Peyer's patch (tissue), 4 donors: ENCODE data around the gene JTB. TPM values are rescaled to one million over a fixed set of nuclear protein-coding genes. Genes with fewer than 3 reads are reported as not detected.
A peak's percentile ranks its signal among the peaks of the same experiment; 100 is the strongest.

Experiments
- DNase-seq, 3 donors: peaks; one replicate each; pipeline ENCODE4 v3.0.0-alpha.2; 2017 to 2019
- H3K27ac ChIP-seq, 4 donors: fragments of 200-600 bp; sonication (generic); one replicate each; pipeline ENCODE4 v1.5.1; 2016 to 2019
- H3K27me3 ChIP-seq, 2 donors: fragments of 200-600 bp; sonication (generic); one replicate each; pipeline ENCODE4 v1.5.1; 2019
- H3K36me3 ChIP-seq, 3 donors: fragments of 200-600 bp; sonication (generic); one replicate each; pipeline ENCODE4 v1.5.1; 2016 to 2019
- H3K4me1 ChIP-seq, 4 donors: fragments of 200-600 bp; sonication (generic); one replicate each; pipeline ENCODE4 v1.5.1; 2016 to 2019
- H3K4me3 ChIP-seq, 4 donors: fragments of 200-600 bp; sonication (generic); 1 replicate in 3 of 4; 2 replicates in 1 of 4; pipeline ENCODE4 v1.5.1; 2016 to 2019; ENCODE audit warnings: mild to moderate bottlenecking in 1 of 4
- H3K9me3 ChIP-seq, 4 donors: fragments of 200-600 bp; sonication (generic); one replicate each; pipeline ENCODE4 v1.5.1; 2016 to 2019; ENCODE audit warnings: mild to moderate bottlenecking in 1 of 4
- POLR2A ChIP-seq, 2 donors: fragments of 450-650 bp; IDR thresholded peaks; one replicate each; pipeline ENCODE4 v1.5.1; 2017; ENCODE audit warnings: antibody characterized with exemption in 2 of 2, mild to moderate bottlenecking in 2 of 2, moderate library complexity in 2 of 2
- total RNA-seq, 4 donors: library from RNA; depleted of rRNA; stranded (reverse); fragments of >200 nt; gene quantifications; one replicate each; pipeline ENCODE4 v1.1.0, GENCODE V29; 2016
- TF ChIP-seq, protein P1 (sequence below), 6 experiments: fragments of 450-650 bp in 4 of 6; fragments of 200-600 bp in 2 of 6; sonication (generic) in 1 of 6; IDR thresholded peaks; one replicate each; pipeline ENCODE4 v1.5.1; 2017 to 2019; ENCODE audit warnings: antibody characterized with exemption in 6 of 6, mild to moderate bottlenecking in 3 of 6, moderate library complexity in 1 of 6

The JTB gene
- total RNA-seq, 4 donors from 2014 or later, result 172 to 321 (median 193) TPM

DNA sequence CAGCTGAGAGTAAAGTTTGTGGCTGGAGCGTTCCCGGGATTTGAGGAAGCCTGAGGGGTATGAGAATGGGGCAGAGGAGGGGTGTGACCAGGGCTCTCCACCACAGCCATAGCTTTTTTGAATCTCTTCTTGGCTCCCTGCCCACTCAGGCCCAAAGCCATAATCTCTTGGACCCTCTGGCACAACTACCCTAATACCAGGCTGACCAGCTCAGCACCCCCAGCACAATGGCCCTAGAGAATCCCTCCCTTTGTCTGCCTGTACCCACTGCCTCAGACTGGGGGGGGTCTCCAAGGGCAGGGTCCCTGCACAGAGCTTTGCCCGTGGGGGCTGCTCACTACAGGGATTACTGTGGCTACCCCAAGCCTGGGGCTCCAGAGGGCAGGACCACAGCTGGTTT, 38.5 kb downstream of the JTB start:
- Histone ChIP-seq H3K27me3 (no peaks in the 10 kb centered on the region), H3K4me3 (no peak overlapping the region), H3K9me3 (no peaks in the 10 kb centered on the region), H3K27ac (no peak overlapping the region), H3K4me1 (peaks cover 0 to 4% (median 2%) of the 10 kb centered on the region in 4 donors), H3K36me3 (peaks cover 0 to 90% (median 0%) of the 10 kb centered on the region in 3 donors)
- TF ChIP-seq, protein P1, sequence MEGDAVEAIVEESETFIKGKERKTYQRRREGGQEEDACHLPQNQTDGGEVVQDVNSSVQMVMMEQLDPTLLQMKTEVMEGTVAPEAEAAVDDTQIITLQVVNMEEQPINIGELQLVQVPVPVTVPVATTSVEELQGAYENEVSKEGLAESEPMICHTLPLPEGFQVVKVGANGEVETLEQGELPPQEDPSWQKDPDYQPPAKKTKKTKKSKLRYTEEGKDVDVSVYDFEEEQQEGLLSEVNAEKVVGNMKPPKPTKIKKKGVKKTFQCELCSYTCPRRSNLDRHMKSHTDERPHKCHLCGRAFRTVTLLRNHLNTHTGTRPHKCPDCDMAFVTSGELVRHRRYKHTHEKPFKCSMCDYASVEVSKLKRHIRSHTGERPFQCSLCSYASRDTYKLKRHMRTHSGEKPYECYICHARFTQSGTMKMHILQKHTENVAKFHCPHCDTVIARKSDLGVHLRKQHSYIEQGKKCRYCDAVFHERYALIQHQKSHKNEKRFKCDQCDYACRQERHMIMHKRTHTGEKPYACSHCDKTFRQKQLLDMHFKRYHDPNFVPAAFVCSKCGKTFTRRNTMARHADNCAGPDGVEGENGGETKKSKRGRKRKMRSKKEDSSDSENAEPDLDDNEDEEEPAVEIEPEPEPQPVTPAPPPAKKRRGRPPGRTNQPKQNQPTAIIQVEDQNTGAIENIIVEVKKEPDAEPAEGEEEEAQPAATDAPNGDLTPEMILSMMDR (IDR thresholded peaks at IDR 0.05), result no peak
- no peak for TF ChIP-seq POLR2A (IDR thresholded peaks at IDR 0.05)
- DNase-seq, result no peak

DNA sequence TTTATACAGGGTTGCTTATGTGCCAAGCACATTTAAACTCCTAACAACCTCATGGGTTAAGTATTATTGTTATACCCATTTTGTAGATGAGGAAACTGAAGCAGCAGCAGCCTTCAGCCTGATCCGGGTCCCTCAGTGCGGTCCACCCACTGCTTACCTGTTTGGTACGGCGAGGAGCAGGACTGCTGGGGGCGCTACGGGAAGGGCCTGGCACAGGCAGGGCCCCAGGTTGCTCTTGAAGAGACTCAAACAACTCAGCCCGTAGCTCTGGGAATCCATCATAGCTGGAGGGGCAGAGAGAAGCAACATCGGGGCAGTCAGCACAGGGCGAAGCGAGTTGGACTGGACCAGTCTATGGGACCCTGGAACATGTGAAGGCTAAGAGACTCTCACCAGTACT, 40.1 kb downstream of the JTB start:
- Histone ChIP-seq H3K36me3 (peaks cover 0 to 97% (median 0%) of the 10 kb centered on the region in 3 donors), H3K9me3 (no peaks in the 10 kb centered on the region), H3K27ac (no peak overlapping the region), H3K4me1 (no peaks in the 10 kb centered on the region), H3K4me3 (no peak overlapping the region), H3K27me3 (no peaks in the 10 kb centered on the region)
- no peak for DNase-seq
- TF ChIP-seq POLR2A (IDR thresholded peaks at IDR 0.05), result no peak
- TF ChIP-seq, protein P1 (IDR thresholded peaks at IDR 0.05), result no peak

DNA sequence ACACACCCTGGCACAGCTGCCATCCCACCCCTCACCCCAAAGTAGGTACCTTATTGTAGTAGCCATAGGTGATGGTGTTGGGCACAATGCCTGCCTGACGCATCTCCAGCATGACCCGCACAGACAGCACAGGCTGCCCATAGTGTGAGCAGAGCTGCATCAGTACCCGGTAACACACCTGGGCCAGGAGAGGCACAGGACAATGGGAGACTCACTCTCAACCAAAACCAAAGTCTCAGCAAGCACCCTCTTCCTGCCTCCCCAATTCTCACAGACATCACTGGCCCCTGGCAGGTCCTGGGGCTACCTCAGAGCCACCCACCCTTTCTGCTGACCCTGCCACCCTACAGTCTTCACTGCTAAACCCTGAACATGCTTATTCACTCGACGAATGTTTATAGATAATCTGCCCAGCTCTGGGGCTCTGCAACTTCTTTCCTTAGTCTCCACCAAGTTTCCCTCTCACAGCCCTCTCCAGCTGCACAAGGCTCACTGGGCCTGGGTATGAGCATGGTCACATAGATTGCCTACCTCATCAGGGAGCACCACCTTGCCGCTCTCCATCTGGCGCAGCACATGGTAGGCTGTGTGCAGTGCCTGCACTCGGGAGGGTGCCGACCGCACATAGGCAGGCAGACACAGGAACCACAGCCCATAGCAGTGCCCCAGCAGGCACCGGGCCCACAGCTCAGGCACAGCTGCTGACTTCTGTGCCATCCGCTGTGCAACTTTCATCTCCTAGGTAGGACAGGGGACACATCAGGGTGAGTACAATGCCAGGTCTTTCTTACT, 41.3 kb downstream of the JTB start:
- no peaks in the 10 kb centered on the region for H3K9me3 ChIP-seq
- no peak for DNase-seq
- H3K4me3 ChIP-seq, result no peak overlapping the region
- H3K36me3 ChIP-seq, result peaks cover 0 to 91% (median 0%) of the 10 kb centered on the region in 3 donors
- TF ChIP-seq, protein P1 (IDR thresholded peaks at IDR 0.05), result no peak
- no peak for TF ChIP-seq POLR2A (IDR thresholded peaks at IDR 0.05)
- no peaks in the 10 kb centered on the region for H3K27me3 ChIP-seq
- H3K27ac ChIP-seq, result no peak overlapping the region
- no peaks in the 10 kb centered on the region for H3K4me1 ChIP-seq

DNA sequence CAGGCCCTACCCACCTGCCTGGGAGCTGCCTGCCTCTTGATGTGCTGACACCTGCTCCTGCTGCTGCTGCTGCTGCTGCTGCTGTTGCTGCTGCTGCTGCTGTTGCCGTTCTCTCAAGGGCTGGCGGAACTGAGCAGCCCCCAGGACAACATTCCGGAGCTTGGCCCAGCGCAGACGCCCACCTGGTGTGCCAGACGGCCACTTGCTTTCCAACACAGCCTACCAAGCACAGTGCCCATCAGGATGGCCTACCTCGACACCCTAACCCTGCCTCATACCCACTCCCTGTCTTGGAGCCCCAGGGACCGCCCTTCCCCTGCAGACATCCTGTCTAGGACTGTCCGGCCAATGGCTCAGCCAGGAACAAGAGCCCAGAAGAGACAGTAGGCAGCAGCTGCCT, 42.7 kb downstream of the JTB start:
- peak in 1 of 3 donors; percentile 40 for DNase-seq
- Histone ChIP-seq H3K9me3 (no peaks in the 10 kb centered on the region), H3K27me3 (no peaks in the 10 kb centered on the region), H3K4me3 (no peak overlapping the region), H3K27ac (no peak overlapping the region), H3K4me1 (no peaks in the 10 kb centered on the region), H3K36me3 (peaks cover 0 to 87% (median 0%) of the 10 kb centered on the region in 3 donors)
- no peak for TF ChIP-seq POLR2A (IDR thresholded peaks at IDR 0.05)
- TF ChIP-seq, protein P1 (IDR thresholded peaks at IDR 0.05), result no peak

DNA sequence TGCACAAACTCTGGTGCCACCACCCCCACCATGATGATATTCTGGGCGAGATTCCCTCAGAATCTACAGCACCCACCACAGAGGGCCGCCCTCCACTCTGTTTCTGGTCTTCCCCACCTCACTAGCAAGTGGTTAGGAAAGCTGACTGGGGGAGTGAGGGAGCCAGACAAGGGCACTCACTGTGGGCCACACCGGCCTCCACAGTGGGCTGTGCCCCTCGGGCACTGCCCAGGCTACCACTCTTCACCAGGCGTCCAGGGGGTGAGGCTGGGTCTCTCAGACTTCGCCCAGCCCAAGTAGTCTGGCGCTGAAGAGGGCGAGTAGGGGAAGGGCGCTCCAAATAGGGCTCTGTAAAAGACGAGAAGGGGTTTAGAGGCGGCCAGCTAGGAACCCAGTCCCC, 43.5 kb downstream of the JTB start:
- H3K27ac ChIP-seq, result no peak overlapping the region
- H3K27me3 ChIP-seq, result no peaks in the 10 kb centered on the region
- H3K4me1 ChIP-seq, result no peaks in the 10 kb centered on the region
- TF ChIP-seq, protein P1 (IDR thresholded peaks at IDR 0.05), result no peak
- no peak for TF ChIP-seq POLR2A (IDR thresholded peaks at IDR 0.05)
- H3K36me3 ChIP-seq, result peaks cover 0 to 80% (median 0%) of the 10 kb centered on the region in 3 donors
- H3K9me3 ChIP-seq, result no peaks in the 10 kb centered on the region
- peak in 1 of 3 donors; percentile 8 for DNase-seq
- no peak overlapping the region for H3K4me3 ChIP-seq
